GM19240 (cell line): ENCODE results near the gene CELF4.

ENCODE experiments used
- DNase-seq: peaks from one replicate; pipeline ENCODE4 v3.0.0; 2011; ENCODE audit warnings: low spot score; ENCODE audit not compliant: insufficient read length

CELF4 gene

DNA sequence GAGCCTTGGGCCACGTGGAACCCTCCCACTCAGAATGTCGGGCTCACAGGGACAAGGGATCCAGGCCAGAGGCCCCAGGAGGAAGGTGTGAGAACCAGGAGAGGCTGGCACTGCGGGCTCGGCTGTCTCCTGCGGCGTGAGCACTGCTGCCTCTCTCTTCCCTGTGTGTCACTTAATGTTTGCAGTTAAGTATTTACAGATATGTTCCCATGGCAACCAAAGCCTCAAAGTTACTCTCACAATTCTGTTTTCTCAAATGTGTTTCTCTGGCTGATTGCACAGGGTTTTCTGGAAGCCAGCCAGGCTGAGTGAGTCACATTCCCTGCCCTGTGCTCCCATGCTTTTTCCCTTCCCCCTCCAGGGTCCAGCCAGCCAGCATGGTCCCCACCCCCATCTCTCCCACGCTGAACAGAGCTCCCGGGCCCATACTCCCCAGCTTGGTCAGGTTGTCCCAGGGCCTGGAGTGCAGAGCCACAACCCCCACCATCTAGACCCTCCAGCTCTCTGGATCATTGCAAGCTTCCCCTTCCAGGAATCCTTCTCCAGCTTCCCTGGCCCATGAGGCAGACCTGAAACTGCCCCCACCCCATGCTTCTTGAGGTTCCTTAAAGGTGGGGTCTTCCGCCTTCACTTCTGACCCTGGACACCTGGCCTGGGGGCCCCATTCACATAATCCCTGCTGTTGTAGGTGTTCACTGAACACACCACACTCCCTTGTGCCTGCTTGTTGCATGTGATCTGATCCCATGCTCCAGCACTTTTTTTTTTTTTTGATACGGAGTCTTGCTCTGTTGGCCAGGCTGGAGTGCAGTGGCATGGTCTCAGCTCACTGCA is 265.9 kb downstream of the CELF4 start:
- no peak for DNase-seq

- no peak for DNase-seq
These were observed 266.8 kb downstream of the CELF4 start for GRCh38 chr18:37298816-37299215.

DNA sequence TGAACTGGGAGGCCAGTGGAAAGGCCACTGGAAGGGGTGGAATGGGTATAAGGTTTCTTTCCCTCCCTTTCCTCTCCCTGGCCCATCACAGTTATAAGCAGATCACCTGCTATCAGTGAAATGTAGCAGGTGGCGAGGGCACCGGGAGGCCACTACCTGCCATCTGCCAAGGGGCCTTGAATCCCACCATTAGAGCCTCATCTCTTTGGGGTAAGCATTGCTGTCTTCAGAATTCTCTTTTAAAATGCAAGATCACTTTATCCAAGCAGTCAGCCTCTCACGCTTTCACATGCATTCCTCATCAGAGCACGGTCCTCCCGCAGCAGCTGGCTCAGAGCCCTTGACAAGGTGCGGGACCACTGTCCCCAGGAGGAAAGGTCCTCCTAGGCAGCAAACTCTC is 268.5 kb downstream of the CELF4 start:
- DNase-seq = no peak

- DNase-seq = no peak
These were observed 270.6 kb downstream of the CELF4 start for GRCh38 chr18:37294951-37295350.

- no peak for DNase-seq
These were observed 272.2 kb downstream of the CELF4 start for GRCh38 chr18:37293359-37293758.

- DNase-seq = no peak
These were observed 276.2 kb downstream of the CELF4 start for GRCh38 chr18:37289423-37289822.

DNA sequence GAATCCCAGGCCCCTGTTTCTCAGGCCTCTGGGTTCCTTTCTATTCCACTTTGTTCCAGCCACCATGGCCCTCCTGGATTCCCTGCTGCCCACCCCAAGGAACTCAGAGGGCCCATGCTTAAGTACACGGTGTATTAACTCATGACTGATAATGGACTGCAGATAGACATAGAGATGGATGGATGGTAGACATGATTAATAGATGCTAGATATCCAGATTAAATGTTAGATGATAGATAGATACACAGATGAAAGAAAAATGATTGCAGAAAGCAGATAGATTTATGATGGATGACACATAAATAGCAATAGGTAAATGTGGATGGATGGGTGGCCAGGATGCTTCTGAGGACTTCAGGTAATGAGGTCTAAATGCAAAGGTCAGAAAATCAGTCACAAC is 278.0 kb downstream of the CELF4 start:
- no peak for DNase-seq

- DNase-seq = no peak
These were observed 278.8 kb downstream of the CELF4 start for GRCh38 chr18:37286801-37287200.

DNA sequence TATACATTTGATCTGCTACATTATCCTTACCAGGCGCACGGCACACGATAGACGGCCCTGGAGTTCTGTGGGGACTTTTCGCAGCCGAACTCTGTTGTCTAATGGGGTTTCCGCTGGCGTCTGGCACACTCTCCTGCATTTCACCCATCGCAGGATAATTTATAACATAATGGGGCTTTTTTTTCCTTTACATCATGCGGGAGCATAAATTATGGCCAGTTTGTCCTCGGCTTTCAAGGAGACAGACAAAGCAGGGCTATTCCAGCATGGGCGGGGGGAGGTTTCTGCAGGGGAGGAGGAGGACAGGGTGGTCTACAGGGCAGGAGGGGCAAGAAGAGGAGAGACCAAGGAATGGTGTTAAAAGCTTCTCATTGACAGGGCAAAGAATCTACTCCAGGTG is 279.8 kb downstream of the CELF4 start:
- DNase-seq = no peak

GRCh38 chr18:37284260-37284659 is 281.3 kb downstream of the CELF4 start:
- no peak for DNase-seq

GRCh38 chr18:37282386-37283037 is 283.1 kb downstream of the CELF4 start:
- DNase-seq = no peak

DNA sequence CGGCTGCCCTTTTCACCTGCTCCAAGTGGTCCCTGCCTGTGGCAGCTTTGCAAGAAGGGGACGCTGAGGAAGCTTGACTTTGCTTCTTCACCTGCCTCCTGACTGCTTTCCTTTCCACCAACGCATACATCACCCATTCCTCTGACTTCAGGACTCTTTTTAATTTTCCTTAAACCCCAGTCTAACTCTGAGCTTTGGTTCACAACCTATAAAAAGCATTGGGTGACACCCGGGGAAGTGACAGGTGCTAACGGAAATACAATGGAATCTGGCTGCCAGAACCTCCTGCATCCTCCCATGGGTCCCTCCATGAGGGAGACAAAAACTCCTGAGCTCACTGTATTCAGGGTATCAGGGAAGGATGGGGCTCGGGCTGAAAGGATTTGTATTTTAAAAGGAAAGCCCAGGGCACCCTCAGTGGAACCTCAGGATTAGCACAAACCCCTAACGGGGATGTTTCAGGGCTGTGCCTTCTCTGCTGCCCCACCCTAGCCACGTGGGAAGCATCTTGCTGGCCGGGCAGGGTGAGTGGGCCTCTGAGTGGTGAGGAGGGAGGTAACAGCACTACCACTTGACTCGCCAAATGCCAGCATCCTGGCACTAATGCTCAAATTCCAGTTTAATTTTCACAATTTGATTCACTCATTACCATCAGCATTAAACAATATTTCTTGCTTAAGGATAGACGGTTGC is 284.8 kb downstream of the CELF4 start:
- no peak for DNase-seq

DNA sequence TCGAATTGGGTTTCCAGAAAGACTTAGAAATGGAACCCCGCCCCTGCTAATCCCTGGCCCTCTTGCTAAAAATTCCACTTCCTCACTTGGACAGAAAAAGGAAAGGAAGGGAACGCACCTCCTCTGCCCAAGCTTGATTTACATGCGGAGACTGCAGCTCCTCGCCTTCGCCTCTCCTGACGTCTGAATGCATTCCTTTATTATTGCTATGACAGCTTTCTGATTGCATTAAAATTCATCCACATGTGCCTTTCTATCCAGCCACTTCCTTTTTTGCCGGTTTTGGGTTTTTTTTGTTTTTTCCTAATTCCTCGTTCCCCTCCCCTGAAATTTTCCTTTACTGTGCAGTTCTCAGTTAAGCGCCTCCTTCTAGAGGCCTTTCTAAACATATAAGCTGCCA is 287.8 kb downstream of the CELF4 start:
- DNase-seq = no peak

DNA sequence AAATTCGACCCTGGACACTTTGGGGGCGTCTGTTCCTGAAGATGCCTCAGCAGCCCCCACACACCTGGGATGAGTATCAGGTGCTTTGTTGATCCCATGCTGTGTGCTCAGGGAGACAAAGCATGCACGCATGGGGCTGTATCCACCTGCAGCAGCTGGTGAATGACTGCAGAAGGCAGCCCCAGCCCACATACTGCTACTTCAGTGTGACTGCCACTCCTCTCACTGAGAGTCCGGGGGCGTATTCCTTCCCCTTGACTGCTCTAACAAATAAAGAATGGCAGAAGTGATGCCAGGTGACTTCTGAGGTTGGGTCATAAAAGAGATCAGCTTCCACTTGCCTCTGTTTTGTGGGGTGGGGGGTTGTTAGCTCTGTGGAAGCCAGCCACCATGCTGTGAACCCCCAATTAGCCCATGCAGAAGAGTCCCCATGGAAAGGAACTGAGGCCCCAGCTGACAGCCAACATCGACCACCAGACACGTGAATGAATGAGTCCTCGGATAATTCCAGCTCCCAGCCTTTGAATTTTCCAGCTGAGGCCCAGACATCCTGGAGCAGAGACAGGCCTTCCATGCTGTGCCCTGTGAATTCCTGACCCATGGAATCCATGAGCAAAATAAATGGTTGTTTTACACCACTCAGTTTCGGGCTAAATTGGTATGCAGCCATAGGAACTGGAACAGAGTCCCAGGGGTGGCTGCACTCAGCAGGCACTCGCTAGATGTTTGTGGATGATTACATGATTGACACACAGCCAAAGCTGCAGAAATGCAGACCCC is 289.3 kb downstream of the CELF4 start:
- no peak for DNase-seq

GRCh38 chr18:37275237-37275741 is 290.3 kb downstream of the CELF4 start:
- no peak for DNase-seq

- no peak for DNase-seq
These were observed 291.0 kb downstream of the CELF4 start for GRCh38 chr18:37274309-37275236.

DNA sequence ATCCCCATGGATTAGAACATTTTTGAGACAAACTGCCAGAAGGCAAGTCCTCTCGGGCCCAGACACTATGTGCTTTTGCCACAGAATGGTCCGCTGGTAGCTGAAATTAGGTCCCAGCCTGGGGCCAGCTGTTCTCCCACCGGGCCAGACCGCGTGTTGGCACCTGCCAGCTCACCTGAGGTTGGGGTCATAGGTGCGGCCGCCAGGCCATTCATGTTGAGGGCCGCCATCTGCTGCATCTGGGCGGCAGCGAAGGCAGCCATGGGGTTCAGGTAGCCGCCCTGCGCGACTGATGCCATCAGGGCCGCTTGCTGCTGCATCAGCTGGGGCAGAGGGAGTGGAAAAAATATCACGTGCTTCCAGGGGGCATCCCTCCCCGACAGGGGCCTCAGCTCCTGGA is 292.8 kb downstream of the CELF4 start:
- DNase-seq = no peak

DNA sequence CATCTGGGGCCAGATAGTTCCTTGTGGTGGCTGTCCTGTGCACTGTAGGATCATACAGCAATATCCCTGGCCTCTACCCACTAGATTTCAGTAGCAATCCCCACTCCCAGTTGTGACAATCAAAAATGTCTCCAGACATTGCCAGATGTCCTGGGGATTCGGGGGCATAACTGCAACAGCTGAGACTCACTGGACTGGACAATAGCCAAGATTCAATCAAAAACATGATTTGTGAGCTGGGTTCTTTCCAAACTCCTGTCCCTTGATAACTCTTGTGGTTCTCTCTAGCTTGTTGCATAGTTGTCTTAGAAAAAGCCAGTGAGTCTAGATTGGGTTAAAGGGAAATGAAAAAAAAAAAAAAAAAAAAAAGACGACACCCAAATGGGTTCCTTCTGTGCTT is 293.4 kb downstream of the CELF4 start:
- no peak for DNase-seq

DNA sequence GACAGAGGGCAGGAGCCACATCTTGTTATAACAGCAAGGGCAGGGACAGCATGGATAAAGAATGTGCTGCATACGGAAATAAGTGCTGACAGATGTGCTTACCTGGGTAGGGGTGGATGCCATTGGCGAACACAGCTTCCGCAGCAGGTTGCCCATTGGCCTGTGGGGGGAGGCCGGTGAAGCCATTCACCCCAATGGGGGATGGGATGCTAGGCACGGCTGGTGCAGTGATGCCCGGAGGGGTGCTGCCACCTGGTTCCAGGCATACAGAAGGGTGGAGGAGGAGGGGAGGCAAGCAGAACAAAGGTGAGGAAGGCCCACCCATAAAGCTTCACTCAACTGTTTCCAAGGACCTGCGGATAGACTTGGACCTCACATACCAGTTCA is 294.9 kb downstream of the CELF4 start:
- DNase-seq = no peak

- DNase-seq = no peak
These were observed 295.4 kb downstream of the CELF4 start for GRCh38 chr18:37270038-37270665.
